Measurements from ENCODE around the gene KCNC3. TPM values are rescaled to one million over a fixed set of nuclear protein-coding genes. Genes with fewer than 3 reads are reported as not detected.

The KCNC3 gene
- total and polyA plus RNA-seq, 10 of the 15 experiments (the other 5 are each of a cell fraction or from before 2014, with no cell fraction given), result 0.08 to 3.8 (median 0.44) TPM; not detected in 2

DNA sequence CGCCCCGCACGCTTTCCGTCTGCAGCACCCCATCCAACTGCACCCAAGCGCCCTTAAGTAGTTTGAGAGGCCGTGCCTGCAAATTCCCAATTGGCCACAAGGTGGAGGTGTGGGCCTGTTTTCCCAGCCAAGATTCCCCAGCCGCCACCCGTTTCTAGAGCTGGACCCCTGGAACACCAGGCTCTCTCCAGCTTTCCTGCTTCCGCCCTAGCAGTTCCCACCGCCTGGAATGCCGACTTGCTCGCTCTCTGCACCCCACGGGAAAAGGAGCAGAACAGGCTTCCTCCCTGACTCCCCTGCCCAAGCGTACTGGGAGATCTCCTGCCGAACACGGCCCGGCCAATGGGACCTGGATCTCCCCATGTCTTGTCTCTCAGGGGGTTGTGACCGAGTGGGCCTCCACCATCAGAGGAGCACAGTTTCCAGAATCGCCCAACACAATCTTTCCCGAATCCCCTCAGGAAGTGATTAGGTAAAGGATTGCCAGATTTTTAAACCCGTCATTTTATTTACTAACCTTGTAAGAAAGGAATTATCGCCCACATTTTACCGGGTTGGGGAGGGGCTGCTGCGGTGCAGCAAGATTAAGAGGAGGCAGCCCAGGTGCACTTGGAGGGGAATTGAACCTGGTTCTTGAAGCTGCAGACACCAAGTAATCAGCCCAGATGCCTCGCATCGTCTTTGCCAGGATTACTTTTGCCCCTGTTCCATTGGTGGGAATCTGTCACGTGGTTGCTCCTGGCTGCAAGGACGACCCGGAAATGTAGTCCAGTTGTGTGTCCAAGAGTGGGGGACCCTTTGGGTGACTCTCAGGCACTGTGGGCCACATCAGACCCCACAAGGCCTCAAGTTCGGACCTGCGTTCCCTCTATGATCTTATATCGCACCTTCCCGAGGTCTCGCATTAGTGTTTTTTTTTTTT lies 39.7 kb upstream of the KCNC3 start (continued):
- TF ChIP-seq, protein P1, sequence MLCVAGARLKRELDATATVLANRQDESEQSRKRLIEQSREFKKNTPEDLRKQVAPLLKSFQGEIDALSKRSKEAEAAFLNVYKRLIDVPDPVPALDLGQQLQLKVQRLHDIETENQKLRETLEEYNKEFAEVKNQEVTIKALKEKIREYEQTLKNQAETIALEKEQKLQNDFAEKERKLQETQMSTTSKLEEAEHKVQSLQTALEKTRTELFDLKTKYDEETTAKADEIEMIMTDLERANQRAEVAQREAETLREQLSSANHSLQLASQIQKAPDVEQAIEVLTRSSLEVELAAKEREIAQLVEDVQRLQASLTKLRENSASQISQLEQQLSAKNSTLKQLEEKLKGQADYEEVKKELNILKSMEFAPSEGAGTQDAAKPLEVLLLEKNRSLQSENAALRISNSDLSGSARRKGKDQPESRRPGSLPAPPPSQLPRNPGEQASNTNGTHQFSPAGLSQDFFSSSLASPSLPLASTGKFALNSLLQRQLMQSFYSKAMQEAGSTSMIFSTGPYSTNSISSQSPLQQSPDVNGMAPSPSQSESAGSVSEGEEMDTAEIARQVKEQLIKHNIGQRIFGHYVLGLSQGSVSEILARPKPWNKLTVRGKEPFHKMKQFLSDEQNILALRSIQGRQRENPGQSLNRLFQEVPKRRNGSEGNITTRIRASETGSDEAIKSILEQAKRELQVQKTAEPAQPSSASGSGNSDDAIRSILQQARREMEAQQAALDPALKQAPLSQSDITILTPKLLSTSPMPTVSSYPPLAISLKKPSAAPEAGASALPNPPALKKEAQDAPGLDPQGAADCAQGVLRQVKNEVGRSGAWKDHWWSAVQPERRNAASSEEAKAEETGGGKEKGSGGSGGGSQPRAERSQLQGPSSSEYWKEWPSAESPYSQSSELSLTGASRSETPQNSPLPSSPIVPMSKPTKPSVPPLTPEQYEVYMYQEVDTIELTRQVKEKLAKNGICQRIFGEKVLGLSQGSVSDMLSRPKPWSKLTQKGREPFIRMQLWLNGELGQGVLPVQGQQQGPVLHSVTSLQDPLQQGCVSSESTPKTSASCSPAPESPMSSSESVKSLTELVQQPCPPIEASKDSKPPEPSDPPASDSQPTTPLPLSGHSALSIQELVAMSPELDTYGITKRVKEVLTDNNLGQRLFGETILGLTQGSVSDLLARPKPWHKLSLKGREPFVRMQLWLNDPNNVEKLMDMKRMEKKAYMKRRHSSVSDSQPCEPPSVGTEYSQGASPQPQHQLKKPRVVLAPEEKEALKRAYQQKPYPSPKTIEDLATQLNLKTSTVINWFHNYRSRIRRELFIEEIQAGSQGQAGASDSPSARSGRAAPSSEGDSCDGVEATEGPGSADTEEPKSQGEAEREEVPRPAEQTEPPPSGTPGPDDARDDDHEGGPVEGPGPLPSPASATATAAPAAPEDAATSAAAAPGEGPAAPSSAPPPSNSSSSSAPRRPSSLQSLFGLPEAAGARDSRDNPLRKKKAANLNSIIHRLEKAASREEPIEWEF (IDR thresholded peaks at IDR 0.05; ENCODE audit: insufficient replicate concordance, low read depth, low read length), result no peak
- no peak for TF ChIP-seq LARP7 (IDR thresholded peaks at IDR 0.05)
- TF ChIP-seq GATAD2B (conservative IDR thresholded peaks at IDR 0.05; ENCODE audit: low read depth), result peak; percentile 73
- no peak for TF ChIP-seq NFXL1 (IDR thresholded peaks at IDR 0.05; ENCODE audit: borderline replicate concordance)
- peak; percentile 85 for TF ChIP-seq SMARCA5 (IDR thresholded peaks at IDR 0.05)
- TF ChIP-seq, protein P2, sequence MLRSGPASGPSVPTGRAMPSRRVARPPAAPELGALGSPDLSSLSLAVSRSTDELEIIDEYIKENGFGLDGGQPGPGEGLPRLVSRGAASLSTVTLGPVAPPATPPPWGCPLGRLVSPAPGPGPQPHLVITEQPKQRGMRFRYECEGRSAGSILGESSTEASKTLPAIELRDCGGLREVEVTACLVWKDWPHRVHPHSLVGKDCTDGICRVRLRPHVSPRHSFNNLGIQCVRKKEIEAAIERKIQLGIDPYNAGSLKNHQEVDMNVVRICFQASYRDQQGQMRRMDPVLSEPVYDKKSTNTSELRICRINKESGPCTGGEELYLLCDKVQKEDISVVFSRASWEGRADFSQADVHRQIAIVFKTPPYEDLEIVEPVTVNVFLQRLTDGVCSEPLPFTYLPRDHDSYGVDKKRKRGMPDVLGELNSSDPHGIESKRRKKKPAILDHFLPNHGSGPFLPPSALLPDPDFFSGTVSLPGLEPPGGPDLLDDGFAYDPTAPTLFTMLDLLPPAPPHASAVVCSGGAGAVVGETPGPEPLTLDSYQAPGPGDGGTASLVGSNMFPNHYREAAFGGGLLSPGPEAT (IDR thresholded peaks at IDR 0.05; ENCODE audit: low read depth), result peak; percentile 97
- TF ChIP-seq MXI1 (IDR thresholded peaks at IDR 0.05; ENCODE audit: low read depth, low read length), result no peak
- no peak for TF ChIP-seq KAT2A (conservative IDR thresholded peaks at IDR 0.05; ENCODE audit: control insufficient read depth, low read depth, low read length)
- TF ChIP-seq ZNF207 (IDR thresholded peaks at IDR 0.05; ENCODE audit: borderline replicate concordance), result 0 out of 2 replicates have a peak, but pooled peaks have one; percentile 23
- TF ChIP-seq, protein P3, sequence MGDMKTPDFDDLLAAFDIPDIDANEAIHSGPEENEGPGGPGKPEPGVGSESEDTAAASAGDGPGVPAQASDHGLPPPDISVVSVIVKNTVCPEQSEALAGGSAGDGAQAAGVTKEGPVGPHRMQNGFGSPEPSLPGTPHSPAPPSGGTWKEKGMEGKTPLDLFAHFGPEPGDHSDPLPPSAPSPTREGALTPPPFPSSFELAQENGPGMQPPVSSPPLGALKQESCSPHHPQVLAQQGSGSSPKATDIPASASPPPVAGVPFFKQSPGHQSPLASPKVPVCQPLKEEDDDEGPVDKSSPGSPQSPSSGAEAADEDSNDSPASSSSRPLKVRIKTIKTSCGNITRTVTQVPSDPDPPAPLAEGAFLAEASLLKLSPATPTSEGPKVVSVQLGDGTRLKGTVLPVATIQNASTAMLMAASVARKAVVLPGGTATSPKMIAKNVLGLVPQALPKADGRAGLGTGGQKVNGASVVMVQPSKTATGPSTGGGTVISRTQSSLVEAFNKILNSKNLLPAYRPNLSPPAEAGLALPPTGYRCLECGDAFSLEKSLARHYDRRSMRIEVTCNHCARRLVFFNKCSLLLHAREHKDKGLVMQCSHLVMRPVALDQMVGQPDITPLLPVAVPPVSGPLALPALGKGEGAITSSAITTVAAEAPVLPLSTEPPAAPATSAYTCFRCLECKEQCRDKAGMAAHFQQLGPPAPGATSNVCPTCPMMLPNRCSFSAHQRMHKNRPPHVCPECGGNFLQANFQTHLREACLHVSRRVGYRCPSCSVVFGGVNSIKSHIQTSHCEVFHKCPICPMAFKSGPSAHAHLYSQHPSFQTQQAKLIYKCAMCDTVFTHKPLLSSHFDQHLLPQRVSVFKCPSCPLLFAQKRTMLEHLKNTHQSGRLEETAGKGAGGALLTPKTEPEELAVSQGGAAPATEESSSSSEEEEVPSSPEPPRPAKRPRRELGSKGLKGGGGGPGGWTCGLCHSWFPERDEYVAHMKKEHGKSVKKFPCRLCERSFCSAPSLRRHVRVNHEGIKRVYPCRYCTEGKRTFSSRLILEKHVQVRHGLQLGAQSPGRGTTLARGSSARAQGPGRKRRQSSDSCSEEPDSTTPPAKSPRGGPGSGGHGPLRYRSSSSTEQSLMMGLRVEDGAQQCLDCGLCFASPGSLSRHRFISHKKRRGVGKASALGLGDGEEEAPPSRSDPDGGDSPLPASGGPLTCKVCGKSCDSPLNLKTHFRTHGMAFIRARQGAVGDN (IDR thresholded peaks at IDR 0.05), result peak; percentile 59; the same call in 1 of the 2 replicates
- no peak for TF ChIP-seq CBFB (IDR thresholded peaks at IDR 0.05; ENCODE audit: low read depth)
- TF ChIP-seq MTA2 (IDR thresholded peaks at IDR 0.05; ENCODE audit: low read depth), result no peak
- no peak for TF ChIP-seq ZNF217 (IDR thresholded peaks at IDR 0.05)
- no peak for TF ChIP-seq CHD4 (IDR thresholded peaks at IDR 0.05)
- TF ChIP-seq, protein P4, sequence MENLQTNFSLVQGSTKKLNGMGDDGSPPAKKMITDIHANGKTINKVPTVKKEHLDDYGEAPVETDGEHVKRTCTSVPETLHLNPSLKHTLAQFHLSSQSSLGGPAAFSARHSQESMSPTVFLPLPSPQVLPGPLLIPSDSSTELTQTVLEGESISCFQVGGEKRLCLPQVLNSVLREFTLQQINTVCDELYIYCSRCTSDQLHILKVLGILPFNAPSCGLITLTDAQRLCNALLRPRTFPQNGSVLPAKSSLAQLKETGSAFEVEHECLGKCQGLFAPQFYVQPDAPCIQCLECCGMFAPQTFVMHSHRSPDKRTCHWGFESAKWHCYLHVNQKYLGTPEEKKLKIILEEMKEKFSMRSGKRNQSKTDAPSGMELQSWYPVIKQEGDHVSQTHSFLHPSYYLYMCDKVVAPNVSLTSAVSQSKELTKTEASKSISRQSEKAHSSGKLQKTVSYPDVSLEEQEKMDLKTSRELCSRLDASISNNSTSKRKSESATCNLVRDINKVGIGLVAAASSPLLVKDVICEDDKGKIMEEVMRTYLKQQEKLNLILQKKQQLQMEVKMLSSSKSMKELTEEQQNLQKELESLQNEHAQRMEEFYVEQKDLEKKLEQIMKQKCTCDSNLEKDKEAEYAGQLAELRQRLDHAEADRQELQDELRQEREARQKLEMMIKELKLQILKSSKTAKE (IDR thresholded peaks at IDR 0.05; ENCODE audit: low read depth, poor library complexity, severe bottlenecking), result peak; percentile 28
- TF ChIP-seq CEBPB (IDR thresholded peaks at IDR 0.05; ENCODE audit: borderline replicate concordance in 1 of 2, low read depth in 2 of 2, low read length in 2 of 2), result no peak
